Mesendoderm (in vitro differentiated cells): Measurements from ENCODE around the gene TAAR1.
"Not testable (repeated sequence)": the region's sequence is repeated elsewhere in the genome, so short reads cannot be mapped to it uniquely, and the experiment has no call there.

Experiments used
- DNase-seq: peaks from one replicate; pipeline ENCODE4 v3.0.0; 2013
- H2AK5ac ChIP-seq: 2 replicates; pipeline ENCODE4 v1.6.1; 2013; ENCODE audit warnings: low read length, inconsistent platforms
- H2BK120ac ChIP-seq: 2 replicates; pipeline ENCODE4 v1.6.1; 2013; ENCODE audit warnings: low read depth, mild to moderate bottlenecking, low read length, moderate library complexity, mixed read lengths
- H2BK15ac ChIP-seq: replicated peaks from 2 replicates; pipeline ENCODE4 v1.6.1; 2013; ENCODE audit warnings: low read depth, mild to moderate bottlenecking, moderate library complexity
- H2BK5ac ChIP-seq: 2 replicates; pipeline ENCODE4 v1.6.1; 2013; ENCODE audit warnings: low read length, inconsistent platforms
- H3K18ac ChIP-seq: 2 replicates; pipeline ENCODE4 v1.6.1; 2013; ENCODE audit warnings: mild to moderate bottlenecking, low read length, mixed read lengths
- H3K23ac ChIP-seq: one replicate; pipeline ENCODE4 v1.6.1; 2013; ENCODE audit warnings: low read length
- H3K27ac ChIP-seq: 2 replicates; pipeline ENCODE4 v1.5.1; 2013; ENCODE audit warnings: low read depth, mild to moderate bottlenecking, inconsistent platforms, low read length, moderate library complexity
- H3K27me3 ChIP-seq: 2 replicates; pipeline ENCODE4 v1.6.1; 2013; ENCODE audit warnings: low read length, control low read depth, mild to moderate bottlenecking, inconsistent platforms; ENCODE audit not compliant: insufficient read depth, poor library complexity
- H3K36me3 ChIP-seq: 2 replicates; pipeline ENCODE4 v1.6.1; 2013; ENCODE audit warnings: low read length, inconsistent platforms; ENCODE audit not compliant: control insufficient read depth, insufficient read depth
- H3K4ac ChIP-seq: one replicate; pipeline ENCODE4 v1.6.1; 2013; ENCODE audit warnings: low read depth, mild to moderate bottlenecking, low read length, moderate library complexity
- H3K4me1 ChIP-seq: 2 replicates; pipeline ENCODE4 v1.6.1; 2013; ENCODE audit warnings: low read depth, low read length, inconsistent platforms; ENCODE audit not compliant: control insufficient read depth
- H3K4me2 ChIP-seq: 2 replicates; pipeline ENCODE4 v1.6.1; 2013; ENCODE audit warnings: low read length
- H3K4me3 ChIP-seq: 2 replicates; pipeline ENCODE4 v1.5.1; 2013; ENCODE audit warnings: mild to moderate bottlenecking, low read length
- H3K56ac ChIP-seq: one replicate; pipeline ENCODE4 v1.6.1; 2013; ENCODE audit warnings: low read length
- H3K79me1 ChIP-seq: 2 replicates; pipeline ENCODE4 v1.6.1; 2013; ENCODE audit warnings: low read length, inconsistent platforms
- H3K79me2 ChIP-seq: 2 replicates; pipeline ENCODE4 v1.6.1; 2013; ENCODE audit warnings: mild to moderate bottlenecking, low read length; ENCODE audit not compliant: control insufficient read depth, insufficient read depth
- H3K9ac ChIP-seq: 2 replicates; pipeline ENCODE4 v1.6.1; 2013; ENCODE audit warnings: low read length, inconsistent platforms
- H4K5ac ChIP-seq: one replicate; pipeline ENCODE4 v1.6.1; 2013; ENCODE audit warnings: low read length
- H4K8ac ChIP-seq: one replicate; pipeline ENCODE4 v1.6.1; 2013; ENCODE audit warnings: low read depth, mild to moderate bottlenecking, control low read depth, low read length, moderate library complexity
- WGBS: extraction: QIAGEN DNeasy Blood & Tissue Kit; methylation state at CpG from one replicate; pipeline ENCODE4 v1.1.7; 2013; ENCODE audit warnings: low lambda C conversion rate, missing lambda C conversion rate; ENCODE audit not compliant: insufficient coverage; ENCODE audit errors: extremely low coverage; 5-methylcytosine and 5-hydroxymethylcytosine counted together

TAAR1 gene

GRCh38 chr6:132607544-132608233 lies 51.3 kb downstream of the TAAR1 start:
- no peak overlapping the region for H3K4me3 ChIP-seq
- H2BK5ac ChIP-seq = no peak overlapping the region
- no peak overlapping the region for H3K23ac ChIP-seq
- no peaks in the 10 kb centered on the region for H3K4me1 ChIP-seq
- H2BK120ac ChIP-seq = no peak overlapping the region
- H3K4me2 ChIP-seq = no peak overlapping the region
- no peak overlapping the region for H3K18ac ChIP-seq
- H3K36me3 ChIP-seq = no peaks in the 10 kb centered on the region
- no CpG with 5 or more reads among the region's 5 CpGs for WGBS
- H3K79me2 ChIP-seq = no peaks in the 10 kb centered on the region
- DNase-seq = no peak
- no peak overlapping the region for H4K8ac ChIP-seq
- H4K5ac ChIP-seq = no peak overlapping the region
- no peak overlapping the region for H3K4ac ChIP-seq
- no peak overlapping the region for H2BK15ac ChIP-seq
- no peaks in the 10 kb centered on the region for H3K27me3 ChIP-seq
- H3K27ac ChIP-seq = no peak overlapping the region
- H2AK5ac ChIP-seq = no peak overlapping the region
- no peak overlapping the region for H3K56ac ChIP-seq
- H3K9ac ChIP-seq = no peak overlapping the region
- H3K79me1 ChIP-seq = no peaks in the 10 kb centered on the region

GRCh38 chr6:132604635-132605152 lies 54.3 kb downstream of the TAAR1 start:
- DNase-seq = no peak
- Histone ChIP-seq H2BK15ac (no peak overlapping the region), H3K27me3 (no peaks in the 10 kb centered on the region), H2BK120ac (no peak overlapping the region), H3K56ac (no peak overlapping the region), H3K4me1 (no peaks in the 10 kb centered on the region), H3K27ac (no peak overlapping the region), H3K36me3 (no peaks in the 10 kb centered on the region), H2BK5ac (no peak overlapping the region), H3K4me3 (no peak overlapping the region), H2AK5ac (no peak overlapping the region), H3K9ac (no peak overlapping the region), H3K18ac (no peak overlapping the region), H3K4ac (no peak overlapping the region), H4K8ac (no peak overlapping the region), H3K4me2 (no peak overlapping the region), H3K23ac (no peak overlapping the region), H3K79me1 (no peaks in the 10 kb centered on the region), H4K5ac (no peak overlapping the region), H3K79me2 (no peaks in the 10 kb centered on the region)
- WGBS = no CpG with 5 or more reads among the region's 8 CpGs

- H4K8ac ChIP-seq, H3K79me1 ChIP-seq: not testable (repeated sequence)
Measured at GRCh38 chr6:132600900-132601299, 58.1 kb downstream of the TAAR1 start.

GRCh38 chr6:132598473-132598872 lies 60.5 kb downstream of the TAAR1 start:
- no peaks in the 10 kb centered on the region for H3K36me3 ChIP-seq
- no peak overlapping the region for H3K23ac ChIP-seq
- H3K27me3 ChIP-seq = no peaks in the 10 kb centered on the region
- no peak overlapping the region for H3K4me3 ChIP-seq
- H2AK5ac ChIP-seq = no peak overlapping the region
- peak; percentile 69 for DNase-seq
- no peak overlapping the region for H4K8ac ChIP-seq
- no peak overlapping the region for H2BK5ac ChIP-seq
- H3K4me1 ChIP-seq = no peaks in the 10 kb centered on the region
- H2BK120ac ChIP-seq = no peak overlapping the region
- H2BK15ac ChIP-seq = no peak overlapping the region
- H3K56ac ChIP-seq = no peak overlapping the region
- no peak overlapping the region for H3K9ac ChIP-seq
- H3K4ac ChIP-seq = no peak overlapping the region
- no peaks in the 10 kb centered on the region for H3K79me2 ChIP-seq
- no peak overlapping the region for H4K5ac ChIP-seq
- H3K27ac ChIP-seq = no peak overlapping the region
- WGBS = no CpG with 5 or more reads among the region's 3 CpGs
- H3K18ac ChIP-seq = no peak overlapping the region
- no peak overlapping the region for H3K4me2 ChIP-seq
- no peaks in the 10 kb centered on the region for H3K79me1 ChIP-seq

More at GRCh38 chr6:132600900-132601299, 58.1 kb downstream of the TAAR1 start:
- not testable (repeated sequence) for H3K27ac ChIP-seq, H3K23ac ChIP-seq, H2AK5ac ChIP-seq, H2BK5ac ChIP-seq, H3K4me3 ChIP-seq, H2BK15ac ChIP-seq, H4K5ac ChIP-seq, H3K79me2 ChIP-seq, H3K18ac ChIP-seq, H3K9ac ChIP-seq, H3K4ac ChIP-seq, DNase-seq, H3K36me3 ChIP-seq, H3K4me2 ChIP-seq, H2BK120ac ChIP-seq, H3K27me3 ChIP-seq, H3K56ac ChIP-seq, H3K4me1 ChIP-seq

- Histone ChIP-seq H2BK15ac (no peak overlapping the region), H3K4me2 (no peak overlapping the region), H4K5ac (no peak overlapping the region), H3K79me2 (no peaks in the 10 kb centered on the region), H3K4ac (no peak overlapping the region), H3K4me3 (no peak overlapping the region), H3K27me3 (no peaks in the 10 kb centered on the region), H3K9ac (no peak overlapping the region), H3K23ac (no peak overlapping the region), H3K56ac (no peak overlapping the region), H3K36me3 (no peaks in the 10 kb centered on the region), H3K4me1 (no peaks in the 10 kb centered on the region), H3K27ac (no peak overlapping the region), H3K79me1 (no peaks in the 10 kb centered on the region), H2BK5ac (no peak overlapping the region), H4K8ac (no peak overlapping the region), H3K18ac (no peak overlapping the region), H2BK120ac (no peak overlapping the region), H2AK5ac (no peak overlapping the region)
- no peak for DNase-seq
- WGBS = no CpG with 5 or more reads among the region's 6 CpGs
Measured at GRCh38 chr6:132596201-132596600, 62.8 kb downstream of the TAAR1 start.
